ENCODE measurements around the gene RFX1.

DNA sequence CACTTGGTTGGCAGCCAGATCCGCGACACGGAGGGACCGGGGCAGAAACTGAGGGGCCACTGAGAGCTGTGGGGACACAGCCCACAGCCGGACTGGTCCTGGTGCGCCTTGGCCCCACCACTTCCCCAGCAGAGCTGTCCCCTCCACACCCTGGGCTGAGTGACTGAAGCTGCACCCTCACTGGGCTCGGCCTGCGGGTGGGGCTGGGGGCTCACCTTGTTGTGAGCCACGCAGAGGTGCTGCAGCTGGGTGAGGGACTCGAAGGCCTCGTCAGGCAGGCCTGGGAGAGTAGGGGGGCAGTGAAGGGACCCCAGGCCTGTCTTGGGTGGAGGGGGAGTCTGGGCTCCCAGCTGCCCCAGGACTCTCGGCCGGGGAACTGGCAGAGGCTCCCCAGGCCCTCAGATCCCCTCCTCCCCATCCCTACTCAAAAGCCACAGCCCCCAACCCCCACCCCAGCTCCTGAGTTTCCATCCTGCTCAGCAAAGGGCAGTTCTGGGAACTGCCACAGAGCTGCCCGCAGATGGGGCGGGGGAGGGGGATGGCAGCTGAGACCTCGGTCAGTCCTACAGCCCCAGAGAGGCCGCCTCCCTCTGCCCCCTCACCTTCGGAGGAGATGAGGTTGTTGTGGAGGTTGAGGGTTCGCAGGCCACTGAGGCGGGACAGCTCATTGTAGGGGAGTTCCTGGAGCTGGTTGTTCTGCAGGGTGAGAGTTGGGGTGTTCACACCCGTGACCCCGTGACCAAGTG, 70.2 kb downstream of the RFX1 start:
- no peak for TF ChIP-seq EP300 (IDR thresholded peaks at IDR 0.05)
- TF ChIP-seq, protein P1, sequence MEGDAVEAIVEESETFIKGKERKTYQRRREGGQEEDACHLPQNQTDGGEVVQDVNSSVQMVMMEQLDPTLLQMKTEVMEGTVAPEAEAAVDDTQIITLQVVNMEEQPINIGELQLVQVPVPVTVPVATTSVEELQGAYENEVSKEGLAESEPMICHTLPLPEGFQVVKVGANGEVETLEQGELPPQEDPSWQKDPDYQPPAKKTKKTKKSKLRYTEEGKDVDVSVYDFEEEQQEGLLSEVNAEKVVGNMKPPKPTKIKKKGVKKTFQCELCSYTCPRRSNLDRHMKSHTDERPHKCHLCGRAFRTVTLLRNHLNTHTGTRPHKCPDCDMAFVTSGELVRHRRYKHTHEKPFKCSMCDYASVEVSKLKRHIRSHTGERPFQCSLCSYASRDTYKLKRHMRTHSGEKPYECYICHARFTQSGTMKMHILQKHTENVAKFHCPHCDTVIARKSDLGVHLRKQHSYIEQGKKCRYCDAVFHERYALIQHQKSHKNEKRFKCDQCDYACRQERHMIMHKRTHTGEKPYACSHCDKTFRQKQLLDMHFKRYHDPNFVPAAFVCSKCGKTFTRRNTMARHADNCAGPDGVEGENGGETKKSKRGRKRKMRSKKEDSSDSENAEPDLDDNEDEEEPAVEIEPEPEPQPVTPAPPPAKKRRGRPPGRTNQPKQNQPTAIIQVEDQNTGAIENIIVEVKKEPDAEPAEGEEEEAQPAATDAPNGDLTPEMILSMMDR (IDR thresholded peaks at IDR 0.05): no peak
- no peak for TF ChIP-seq POLR2A (IDR thresholded peaks at IDR 0.05)
